ENCODE results near the gene TIMP2. TPM values are rescaled to one million over a fixed set of nuclear protein-coding genes. Genes with fewer than 3 reads are reported as not detected.

TIMP2 gene
- total RNA-seq, 1 experiment from 2014 or later: 166 TPM

DNA sequence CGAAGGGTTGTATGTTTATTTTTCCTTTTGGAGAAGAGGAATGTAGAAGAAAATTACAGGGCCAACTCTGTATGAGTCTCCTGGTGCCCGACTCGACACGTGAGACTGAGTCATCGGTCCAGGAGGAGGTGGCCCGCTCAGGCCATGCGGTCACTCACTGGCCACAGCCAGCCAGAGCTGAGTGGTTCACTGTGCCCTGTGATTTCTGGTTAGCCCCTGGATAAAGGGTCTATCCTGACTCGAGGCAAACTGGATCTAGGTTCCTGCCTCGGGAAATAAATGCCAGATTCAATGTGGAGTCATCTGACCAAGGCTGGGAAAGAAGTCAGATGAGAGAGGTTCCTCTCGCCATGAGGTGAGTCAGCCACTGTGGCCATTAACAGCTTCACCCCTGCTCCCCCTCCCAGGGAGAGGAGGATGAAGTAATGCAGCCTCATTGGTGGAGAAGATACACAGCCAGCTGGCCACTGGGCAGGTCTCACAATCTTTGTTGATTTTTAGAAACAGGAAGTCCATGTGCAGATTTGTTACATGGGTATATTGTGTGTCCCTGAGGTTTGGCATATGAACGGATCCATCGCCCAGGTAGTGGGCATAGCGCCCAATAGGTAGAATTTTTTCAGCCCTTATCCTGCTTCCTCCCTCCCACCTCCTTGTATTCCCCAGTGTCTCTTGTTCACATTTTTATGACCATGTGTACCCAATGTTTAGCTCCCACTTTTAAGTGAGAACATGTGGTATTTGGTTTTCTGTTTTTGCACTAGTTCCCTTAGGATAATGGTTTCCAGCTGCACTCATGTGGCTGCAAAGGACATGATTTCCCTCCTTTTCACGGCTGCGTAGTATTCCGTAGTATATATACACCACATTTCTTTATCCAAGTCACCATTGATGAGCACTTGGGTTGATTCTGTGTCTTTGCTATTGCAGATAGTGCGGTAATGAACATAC is 62.8 kb downstream of the TIMP2 start:
- Histone ChIP-seq H3K27me3 (replicated peaks) (no peaks in the 10 kb centered on the region), H3K9me3 (replicated peaks) (no peaks in the 10 kb centered on the region), H3K4me1 (replicated peaks) (peaks cover 28% of the 10 kb centered on the region), H3K4me3 (peak overlapping the region; percentile 3; the same call in 1 of the 2 replicates), H3K36me3 (peaks cover 41% of the 10 kb centered on the region), H3K27ac (peak overlapping the region; percentile 93)
- DNase-seq (ENCODE audit: low read depth in 1 of 2, low spot score in 2 of 2): peak; percentile 98 to 100

DNA sequence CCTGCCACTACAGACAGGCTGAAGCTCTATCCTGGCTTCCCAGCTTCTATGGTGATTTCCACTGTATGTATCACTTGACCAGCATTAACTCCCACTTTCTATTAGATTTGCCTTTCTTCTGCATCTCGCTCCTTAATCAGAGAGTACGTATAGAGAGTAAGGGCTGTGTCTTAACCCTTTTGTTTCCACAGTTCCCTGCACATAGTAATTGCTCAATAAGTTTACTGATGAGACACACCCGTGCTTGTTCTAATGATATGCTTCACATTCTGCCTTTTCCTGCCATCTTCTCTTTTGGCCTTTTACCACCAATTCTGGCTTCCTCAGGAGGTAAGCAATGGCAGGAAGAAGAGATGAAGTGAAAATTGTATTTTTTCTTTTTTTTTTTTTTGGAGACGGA is 64.0 kb downstream of the TIMP2 start:
- peaks cover 42% of the 10 kb centered on the region for H3K36me3 ChIP-seq
- peaks cover 28% of the 10 kb centered on the region for H3K4me1 ChIP-seq (replicated peaks)
- peak overlapping the region; percentile 93; the same call in 1 of the 2 replicates for H3K27ac ChIP-seq
- H3K9me3 ChIP-seq (replicated peaks): no peaks in the 10 kb centered on the region
- DNase-seq (ENCODE audit: low read depth in 1 of 2, low spot score in 2 of 2): no peak
- no peaks in the 10 kb centered on the region for H3K27me3 ChIP-seq (replicated peaks)
- no peak overlapping the region for H3K4me3 ChIP-seq

DNA sequence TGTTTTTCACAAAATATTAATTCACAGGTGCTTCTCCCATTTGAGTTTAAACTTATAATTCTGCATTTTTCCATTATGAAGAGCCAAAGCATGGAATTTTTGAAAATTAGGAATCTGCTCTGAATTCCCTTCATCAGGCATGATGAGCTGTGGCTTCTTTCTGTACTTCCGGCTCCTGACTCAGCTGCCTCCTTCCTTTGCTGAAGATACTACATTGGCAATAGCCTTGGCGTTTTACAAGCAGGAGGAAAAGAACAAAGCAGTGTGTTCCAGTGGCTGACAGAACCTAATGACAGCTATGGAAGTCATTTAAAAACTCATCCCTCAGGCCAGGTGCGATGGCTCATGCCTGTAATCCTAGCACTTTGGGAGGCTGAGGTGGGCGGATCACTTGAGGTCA is 66.1 kb downstream of the TIMP2 start:
- H3K27ac ChIP-seq: no peak overlapping the region
- no peaks in the 10 kb centered on the region for H3K9me3 ChIP-seq (replicated peaks)
- no peak overlapping the region for H3K4me3 ChIP-seq
- DNase-seq (ENCODE audit: low read depth in 1 of 2, low spot score in 2 of 2): no peak
- peaks cover 50% of the 10 kb centered on the region for H3K36me3 ChIP-seq
- H3K4me1 ChIP-seq (replicated peaks): peaks cover 19% of the 10 kb centered on the region
- no peaks in the 10 kb centered on the region for H3K27me3 ChIP-seq (replicated peaks)

DNA sequence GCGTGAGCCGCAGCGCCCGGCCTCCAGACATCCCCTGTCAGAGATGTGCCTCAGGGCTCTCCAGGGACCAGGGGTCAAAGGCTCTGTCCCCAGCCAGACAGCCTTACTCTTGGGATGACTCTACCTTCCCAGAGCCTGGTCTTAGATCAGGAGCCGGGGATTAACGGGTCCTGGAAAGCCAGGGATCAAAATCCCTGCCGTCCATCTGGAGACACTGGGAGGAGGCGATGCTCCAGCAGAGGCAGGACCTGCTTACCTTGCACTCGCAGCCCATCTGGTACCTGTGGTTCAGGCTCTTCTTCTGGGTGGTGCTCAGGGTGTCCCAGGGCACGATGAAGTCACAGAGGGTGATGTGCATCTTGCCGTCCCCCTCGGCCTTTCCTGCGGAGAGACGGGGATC is 67.9 kb downstream of the TIMP2 start:
- Histone ChIP-seq H3K4me1 (replicated peaks) (peaks cover 13% of the 10 kb centered on the region), H3K9me3 (replicated peaks) (no peaks in the 10 kb centered on the region), H3K27me3 (replicated peaks) (no peaks in the 10 kb centered on the region), H3K4me3 (no peak overlapping the region), H3K36me3 (peaks cover 52% of the 10 kb centered on the region), H3K27ac (no peak overlapping the region)
- DNase-seq (ENCODE audit: low read depth in 1 of 2, low spot score in 2 of 2): no peak

DNA sequence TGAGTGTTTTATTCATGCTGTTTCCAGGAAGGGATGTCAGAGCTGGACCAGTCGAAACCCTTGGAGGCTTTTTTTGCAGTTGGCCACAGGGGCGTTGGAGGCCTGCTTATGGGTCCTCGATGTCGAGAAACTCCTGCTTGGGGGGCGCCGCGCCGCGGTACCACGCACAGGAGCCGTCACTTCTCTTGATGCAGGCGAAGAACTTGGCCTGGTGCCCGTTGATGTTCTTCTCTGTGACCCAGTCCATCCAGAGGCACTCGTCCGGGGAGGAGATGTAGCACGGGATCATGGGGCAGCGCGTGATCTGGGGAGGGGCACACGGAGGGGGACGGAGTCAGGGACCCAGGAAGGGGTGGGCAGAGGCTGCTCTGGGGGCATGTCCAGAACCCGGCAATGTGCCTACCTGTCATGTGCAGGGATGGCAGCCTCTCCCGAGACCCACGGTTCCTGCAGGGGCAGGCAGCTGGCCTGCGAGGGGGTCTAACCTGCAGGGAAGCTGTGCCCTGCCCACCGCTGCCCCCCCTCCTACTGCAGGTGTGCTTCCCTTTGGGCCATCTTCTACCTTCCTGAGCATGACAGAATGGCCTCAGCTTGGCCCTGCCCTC is 69.5 kb downstream of the TIMP2 start:
- H3K4me3 ChIP-seq: no peak overlapping the region
- no peaks in the 10 kb centered on the region for H3K4me1 ChIP-seq (replicated peaks)
- H3K9me3 ChIP-seq (replicated peaks): no peaks in the 10 kb centered on the region
- no peak overlapping the region for H3K27ac ChIP-seq
- DNase-seq (ENCODE audit: low read depth in 1 of 2, low spot score in 2 of 2): no peak
- H3K27me3 ChIP-seq (replicated peaks): no peaks in the 10 kb centered on the region
- peaks cover 49% of the 10 kb centered on the region for H3K36me3 ChIP-seq

DNA sequence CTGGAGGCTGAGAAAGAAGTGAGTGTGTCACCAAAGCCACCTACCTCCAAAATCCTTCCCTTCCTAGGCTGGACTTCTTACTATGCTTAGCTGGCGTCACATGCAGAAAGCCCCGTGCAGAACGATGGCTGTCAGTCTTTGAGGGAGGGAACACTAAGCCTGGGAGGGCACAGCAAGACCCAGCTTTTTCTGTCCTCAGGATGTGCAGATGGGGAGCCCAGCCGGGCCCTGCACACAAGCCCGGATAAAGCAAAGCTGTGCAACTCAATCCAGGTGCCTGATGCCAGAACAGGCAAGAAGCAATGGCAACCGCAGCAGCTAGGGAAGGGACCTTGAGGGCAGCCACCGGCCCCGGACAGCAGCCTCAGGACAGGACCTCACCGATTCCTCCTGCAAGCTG is 70.7 kb downstream of the TIMP2 start:
- Histone ChIP-seq H3K27ac (no peak overlapping the region), H3K9me3 (replicated peaks) (no peaks in the 10 kb centered on the region), H3K36me3 (peaks cover 46% of the 10 kb centered on the region), H3K27me3 (replicated peaks) (no peaks in the 10 kb centered on the region), H3K4me1 (replicated peaks) (no peaks in the 10 kb centered on the region), H3K4me3 (no peak overlapping the region)
- DNase-seq (ENCODE audit: low read depth in 1 of 2, low spot score in 2 of 2): no peak

DNA sequence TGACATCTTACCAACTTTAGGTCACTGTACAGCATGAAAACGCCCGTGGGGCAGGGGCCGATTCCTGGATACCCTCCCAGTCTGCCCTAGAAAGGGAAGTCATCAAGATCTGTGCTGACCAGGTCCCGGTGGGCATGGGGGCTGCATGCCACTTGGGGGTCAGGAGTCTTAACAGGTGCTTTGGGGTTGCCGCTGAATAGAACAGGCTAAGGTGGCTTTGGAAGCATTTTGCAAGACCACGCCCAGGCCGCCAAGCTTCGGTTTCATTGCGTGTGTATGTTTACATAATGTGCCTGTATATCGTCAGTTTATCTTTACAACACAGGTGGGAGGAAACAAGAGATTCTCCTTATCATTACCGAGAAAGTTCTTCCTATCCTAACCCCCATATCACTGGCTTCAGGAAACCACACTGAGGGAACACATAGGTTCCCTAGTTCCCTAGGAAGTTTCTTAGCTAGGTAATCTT is 71.2 kb downstream of the TIMP2 start:
- no peak for DNase-seq (ENCODE audit: low read depth in 1 of 2, low spot score in 2 of 2)
- Histone ChIP-seq H3K4me1 (replicated peaks) (no peaks in the 10 kb centered on the region), H3K9me3 (replicated peaks) (no peaks in the 10 kb centered on the region), H3K27ac (no peak overlapping the region), H3K36me3 (peaks cover 42% of the 10 kb centered on the region), H3K27me3 (replicated peaks) (no peaks in the 10 kb centered on the region), H3K4me3 (no peak overlapping the region)

DNA sequence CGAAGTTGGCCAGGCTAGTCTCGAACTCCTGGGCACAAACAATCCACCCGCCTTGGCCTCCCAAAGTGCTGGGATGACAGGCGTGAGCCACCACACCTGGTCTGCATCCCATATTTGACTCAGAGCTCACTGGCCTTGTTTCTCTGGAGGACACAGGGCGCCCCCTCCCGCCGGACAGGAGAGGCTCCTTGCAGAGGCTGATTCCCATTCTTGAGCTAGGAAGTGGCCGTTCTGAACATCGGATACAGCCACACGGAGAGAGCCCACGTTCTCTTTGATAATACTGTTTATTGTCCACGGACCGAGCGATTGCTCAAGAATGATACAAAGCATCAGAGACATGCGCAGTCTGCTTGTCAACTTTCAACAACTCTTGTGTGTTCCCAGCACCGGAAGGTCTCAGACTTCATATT is 72.5 kb downstream of the TIMP2 start:
- Histone ChIP-seq H3K36me3 (peaks cover 37% of the 10 kb centered on the region), H3K9me3 (replicated peaks) (no peaks in the 10 kb centered on the region), H3K4me3 (no peak overlapping the region), H3K27ac (no peak overlapping the region), H3K4me1 (replicated peaks) (no peaks in the 10 kb centered on the region), H3K27me3 (replicated peaks) (no peaks in the 10 kb centered on the region)
- no peak for DNase-seq (ENCODE audit: low read depth in 1 of 2, low spot score in 2 of 2)

DNA sequence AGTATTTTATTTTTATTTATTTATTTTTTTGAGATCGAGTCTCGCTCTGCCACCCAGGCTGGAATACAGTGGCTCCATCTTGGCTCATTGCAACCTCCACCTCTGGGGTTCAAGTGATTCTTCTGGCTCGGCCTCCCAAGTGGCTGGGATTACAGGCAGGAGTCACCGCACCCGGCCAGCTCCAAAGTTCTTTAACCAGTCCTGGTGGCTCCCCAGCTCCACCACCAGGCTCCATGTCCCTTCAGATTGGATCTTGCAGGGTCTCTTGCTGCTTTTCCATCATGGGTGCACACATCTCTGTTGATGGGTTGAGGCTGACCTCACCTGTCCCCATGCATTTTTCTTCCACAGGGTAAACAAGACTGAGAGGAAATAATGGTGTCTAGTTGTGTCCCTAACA is 76.2 kb downstream of the TIMP2 start:
- DNase-seq (ENCODE audit: low read depth in 1 of 2, low spot score in 2 of 2): no peak
- Histone ChIP-seq H3K4me1 (replicated peaks) (no peaks in the 10 kb centered on the region), H3K36me3 (peaks cover 8% of the 10 kb centered on the region), H3K27ac (no peak overlapping the region), H3K27me3 (replicated peaks) (no peaks in the 10 kb centered on the region), H3K9me3 (replicated peaks) (no peaks in the 10 kb centered on the region), H3K4me3 (no peak overlapping the region)

DNA sequence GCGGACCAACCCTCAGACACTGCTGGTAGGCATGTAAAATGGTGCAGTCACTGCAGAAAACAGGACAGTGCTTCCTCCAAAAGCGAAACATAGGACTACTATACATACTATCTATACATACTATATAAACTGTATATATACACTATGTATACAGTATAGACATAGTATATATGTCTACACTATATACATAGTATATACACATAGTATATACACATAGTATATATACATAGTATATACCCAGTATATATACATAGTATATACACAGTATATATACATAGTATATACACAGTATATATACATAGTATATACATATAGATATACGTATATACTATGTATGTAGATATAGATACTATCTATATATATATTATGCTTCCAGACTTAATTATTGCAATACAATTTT is 78.1 kb downstream of the TIMP2 start:
- 0 out of 2 replicates have a peak, but pooled peaks cover 3% of the 10 kb centered on the region for H3K4me1 ChIP-seq (replicated peaks)
- no peak overlapping the region for H3K4me3 ChIP-seq
- no peaks in the 10 kb centered on the region for H3K36me3 ChIP-seq
- DNase-seq (ENCODE audit: low read depth in 1 of 2, low spot score in 2 of 2): no peak
- H3K9me3 ChIP-seq (replicated peaks): no peaks in the 10 kb centered on the region
- H3K27me3 ChIP-seq (replicated peaks): no peaks in the 10 kb centered on the region
- no peak overlapping the region for H3K27ac ChIP-seq

DNA sequence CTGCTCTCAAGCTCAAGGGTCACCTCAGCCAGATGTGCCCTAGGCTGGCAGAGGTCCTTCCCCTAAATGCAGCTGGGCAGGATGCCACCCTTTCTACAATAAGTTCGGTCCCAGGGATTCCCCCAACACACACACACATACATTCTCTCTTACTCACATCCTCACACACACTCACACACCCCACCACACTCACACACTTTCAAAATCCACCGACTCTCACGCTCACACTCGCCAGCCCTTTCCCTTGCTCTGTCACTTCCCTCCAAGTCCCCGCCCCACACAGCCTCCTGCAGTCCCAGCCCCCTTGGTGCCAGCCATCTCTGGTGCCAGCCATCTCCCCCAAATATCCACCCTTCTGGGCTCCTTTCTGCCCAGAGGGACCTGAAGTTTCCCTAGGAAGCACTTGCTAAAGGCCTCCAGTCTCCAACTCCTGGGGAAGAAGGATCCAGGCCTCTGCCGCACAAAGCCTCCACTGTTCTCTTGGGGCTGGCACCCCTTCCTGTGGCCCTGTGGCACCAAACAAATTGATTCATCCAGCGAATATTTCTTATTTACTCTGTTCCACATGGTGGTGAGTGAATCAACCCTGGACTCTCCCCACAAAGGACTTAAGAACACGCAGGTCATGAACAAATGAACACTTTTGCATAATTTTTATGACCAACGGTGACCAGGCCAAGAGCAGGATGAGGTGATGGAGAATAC is 80.7 kb downstream of the TIMP2 start:
- Histone ChIP-seq H3K27ac (no peak overlapping the region), H3K4me3 (no peak overlapping the region), H3K27me3 (replicated peaks) (no peaks in the 10 kb centered on the region), H3K4me1 (replicated peaks) (peaks cover 12% of the 10 kb centered on the region), H3K36me3 (peaks cover 8% of the 10 kb centered on the region), H3K9me3 (replicated peaks) (no peaks in the 10 kb centered on the region)
- no peak for DNase-seq (ENCODE audit: low read depth in 1 of 2, low spot score in 2 of 2)

DNA sequence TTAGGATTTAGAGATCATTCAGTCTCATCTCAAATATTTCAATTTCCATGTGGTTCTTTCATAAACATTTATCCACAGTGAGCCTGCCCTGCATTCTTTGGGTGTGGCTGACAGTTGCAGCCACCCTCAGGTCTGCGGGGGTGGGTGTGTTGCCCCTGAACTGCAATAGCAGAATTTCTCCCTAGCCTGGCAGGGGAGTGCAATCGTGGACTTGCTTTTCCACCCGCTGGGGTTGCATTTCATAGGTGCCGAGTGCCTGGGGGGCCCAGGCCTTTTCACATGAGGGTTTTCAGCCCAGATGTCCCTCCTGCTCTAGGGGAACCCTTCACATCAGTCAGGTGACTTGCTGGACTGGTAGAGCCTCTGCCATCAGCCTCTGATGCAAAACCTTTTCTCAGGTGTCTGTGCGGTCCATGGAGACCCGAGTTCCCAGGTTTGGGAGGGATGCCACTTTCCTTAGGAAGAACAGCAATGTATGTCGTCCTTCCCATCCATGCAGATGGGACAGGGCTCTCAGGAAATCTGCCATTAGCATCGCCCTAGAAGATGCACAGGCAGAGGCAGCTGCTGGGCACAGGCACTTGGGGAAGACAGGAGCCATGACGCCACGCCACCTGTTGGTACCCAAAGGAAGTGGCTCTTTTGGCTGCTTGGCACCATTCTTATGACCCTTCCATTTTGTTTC is 82.2 kb downstream of the TIMP2 start:
- peak in 1 of 2 experiments; percentile 39 for DNase-seq (ENCODE audit: low read depth in 1 of 2, low spot score in 2 of 2)
- Histone ChIP-seq H3K36me3 (peaks cover 9% of the 10 kb centered on the region), H3K27ac (no peak overlapping the region), H3K9me3 (replicated peaks) (no peaks in the 10 kb centered on the region), H3K4me1 (replicated peaks) (peaks cover 21% of the 10 kb centered on the region), H3K4me3 (no peak overlapping the region), H3K27me3 (replicated peaks) (no peaks in the 10 kb centered on the region)

Data from SJSA1 (cell line).